HG03108 (cell line): ENCODE data around the gene SSMEM1.
"Not testable (repeated sequence)": the region's sequence is repeated elsewhere in the genome, so short reads cannot be mapped to it uniquely, and the experiment has no call there.

ENCODE experiments used
- ATAC-seq: cut with Tn5 transposase; IDR thresholded peaks from one replicate; pipeline ENCODE4 v1.9.1; 2021; ENCODE audit warnings: moderate library complexity; ENCODE audit not compliant: unreplicated experiment

Gene SSMEM1

GRCh38 chr7:130210181-130210935 lies 2.7 kb downstream of the SSMEM1 start:
- ATAC-seq = no peak

GRCh38 chr7:130213828-130214227 lies 6.2 kb downstream of the SSMEM1 start:
- no peak for ATAC-seq

GRCh38 chr7:130216025-130216424 lies 8.4 kb downstream of the SSMEM1 start:
- no peak for ATAC-seq

- no peak for ATAC-seq
These were observed 9.1 kb downstream of the SSMEM1 start for GRCh38 chr7:130216750-130217149.

- ATAC-seq = no peak
These were observed 11.4 kb downstream of the SSMEM1 start for GRCh38 chr7:130218806-130219620.

- no peak for ATAC-seq
These were observed 12.2 kb downstream of the SSMEM1 start for GRCh38 chr7:130219871-130220270.

GRCh38 chr7:130221746-130222145 lies 14.1 kb downstream of the SSMEM1 start:
- ATAC-seq = no peak

- ATAC-seq = no peak
These were observed 16.0 kb downstream of the SSMEM1 start for GRCh38 chr7:130223646-130224045.

- ATAC-seq = no peak
These were observed 16.6 kb downstream of the SSMEM1 start for GRCh38 chr7:130224210-130224609.

- not testable (repeated sequence) for ATAC-seq
These were observed 17.3 kb downstream of the SSMEM1 start for GRCh38 chr7:130224923-130225322.

- no peak for ATAC-seq
These were observed 18.7 kb downstream of the SSMEM1 start for GRCh38 chr7:130226333-130226732.

- ATAC-seq = no peak
These were observed 20.4 kb downstream of the SSMEM1 start for GRCh38 chr7:130227883-130228575.

- ATAC-seq = no peak
These were observed 21.3 kb downstream of the SSMEM1 start for GRCh38 chr7:130228840-130229502.

GRCh38 chr7:130229981-130230380 lies 22.3 kb downstream of the SSMEM1 start:
- not testable (repeated sequence) for ATAC-seq

- no peak for ATAC-seq
These were observed 24.1 kb downstream of the SSMEM1 start for GRCh38 chr7:130231792-130232191.

GRCh38 chr7:130232209-130232608 lies 24.5 kb downstream of the SSMEM1 start:
- ATAC-seq = no peak

GRCh38 chr7:130234078-130234477 lies 26.4 kb downstream of the SSMEM1 start:
- no peak for ATAC-seq

GRCh38 chr7:130236361-130236760 lies 28.7 kb downstream of the SSMEM1 start:
- ATAC-seq = not testable (repeated sequence)

GRCh38 chr7:130240240-130240639 lies 32.6 kb downstream of the SSMEM1 start:
- ATAC-seq = no peak

- ATAC-seq = no peak
These were observed 34.7 kb downstream of the SSMEM1 start for GRCh38 chr7:130242198-130243014.
